Placental epithelial cell (primary cell): Measurements from ENCODE around the gene ATRN. TPM values are rescaled to one million over a fixed set of nuclear protein-coding genes. Genes with fewer than 3 reads are reported as not detected.

ENCODE experiments used
- small RNA-seq: library from RNA; depleted of rRNA; stranded (forward); fragments of <200 nt; gene quantifications from one replicate; pipeline ENCODE3, GENCODE V24; 2012
- total RNA-seq: library from RNA; depleted of rRNA; stranded (reverse); fragments of >200 nt; gene quantifications from 2 replicates; pipeline ENCODE4 v1.2.3, GENCODE V29; 2012

Gene ATRN
- total RNA-seq, result 42.4 and 45.9 TPM in 2 replicates

GRCh38 chr20:3470627-3471396, at the start of gene ATRN:
Gene ATRN (plus strand): TSS chr20:3471018. CDS start chr20:3471108, 90 bp downstream.

DNA sequence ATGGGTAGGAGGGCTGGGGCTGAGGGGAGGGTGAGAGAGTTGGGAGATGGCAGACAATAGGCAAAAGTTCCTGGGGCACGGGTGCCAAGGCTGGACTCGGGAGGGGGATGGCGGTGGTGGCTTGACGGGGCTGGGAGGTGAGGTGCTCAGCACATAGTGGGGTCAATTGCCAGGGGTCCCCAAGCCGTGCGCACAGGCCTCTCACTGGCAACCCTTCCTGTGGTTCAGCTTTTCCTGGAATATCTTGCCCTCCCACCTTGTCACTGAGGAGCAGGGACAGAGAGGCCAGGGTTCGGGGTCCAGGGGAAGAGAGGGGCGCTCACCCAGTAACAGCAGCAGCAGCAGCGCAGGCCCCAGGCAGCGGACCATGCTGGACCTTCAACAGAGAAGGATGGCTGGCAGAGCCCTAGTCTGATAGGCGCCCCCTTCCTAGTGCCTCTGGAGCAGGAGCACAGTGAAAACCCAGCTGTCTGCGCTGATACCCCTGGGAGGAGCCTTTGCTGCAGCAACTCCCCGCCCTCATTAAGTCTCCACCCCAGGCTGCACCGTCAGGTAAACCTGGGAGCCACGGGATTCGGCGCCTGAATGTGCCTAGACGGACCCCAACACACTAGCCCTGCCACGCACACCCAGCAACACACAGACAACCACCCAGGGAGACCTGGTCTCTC, 192.3 kb downstream of the ATRN start, which contains the start of gene GFRA4:
TSS of gene GFRA4 (minus strand) at position 369 of the 671 bp plus-strand sequence. CDS start at position 369, 0 bp downstream.

DNA sequence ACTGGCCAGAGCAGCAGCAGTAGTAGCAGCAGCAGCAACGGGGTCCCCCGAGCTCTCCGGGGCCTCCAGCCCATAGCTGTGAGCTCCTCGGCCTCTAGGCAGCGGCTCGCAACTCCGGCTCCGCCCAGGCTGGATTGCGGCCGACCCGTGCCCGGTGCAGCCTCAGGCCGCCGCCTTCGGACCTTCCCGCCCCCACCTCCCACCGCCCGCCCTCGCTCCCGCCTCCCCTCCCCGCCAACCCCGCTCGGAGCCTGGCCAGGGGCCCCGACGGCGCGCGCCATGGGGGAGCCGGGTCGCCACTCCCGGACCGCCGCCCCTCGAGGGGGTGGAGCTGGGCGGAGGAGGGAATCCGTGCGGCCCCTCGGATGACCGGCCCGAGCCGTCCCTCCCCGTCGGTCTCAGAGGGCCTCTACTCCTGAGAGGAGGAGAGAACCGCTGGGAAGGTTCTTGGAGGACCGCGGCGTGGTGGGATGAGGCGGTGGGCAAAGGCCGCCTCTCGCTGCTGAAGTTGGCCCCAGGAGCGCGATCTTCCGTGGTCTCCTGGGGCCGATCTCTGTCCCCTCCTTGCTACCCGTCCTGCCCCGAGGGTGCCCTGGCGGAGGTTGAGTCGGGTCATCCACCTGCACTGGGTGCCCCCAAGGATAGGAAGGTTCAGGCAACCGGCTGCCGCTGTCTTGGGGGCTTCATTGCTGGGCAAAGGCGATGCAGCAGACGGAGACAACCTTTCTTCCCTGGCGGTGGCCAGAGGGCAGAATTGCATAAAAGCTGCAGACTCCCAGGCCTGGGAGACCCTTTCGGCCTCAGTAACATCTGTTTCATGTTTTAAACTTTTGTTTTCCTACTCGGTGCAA, 211.3 kb downstream of the ATRN start, which contains the start of gene ADAM33:
TSS of gene ADAM33 (minus strand) at position 80 of the 851 bp plus-strand sequence. CDS start at position 74, 6 bp downstream.

Small RNA genes within 50 kb of the gene (small RNA-seq; reads per million reads assigned to genes)
- not detected for gene AL353193.1

Other genes starting within 250 kb of the ATRN start
- 1.6 and 2.2 TPM in 2 replicates for gene SLC4A11, start 231.8 kb upstream of the ATRN start, total RNA-seq
- 14.1 and 15.9 TPM in 2 replicates for gene DNAAF9, start 63.3 kb upstream of the ATRN start, total RNA-seq
- gene GFRA4, start 192.4 kb downstream of the ATRN start, total RNA-seq, result not detected in 2 replicates
- 3.1 TPM in 2 replicates for gene ADAM33, start 211.0 kb downstream of the ATRN start, total RNA-seq
- not detected in 2 replicates for gene SIGLEC1, start 241.6 kb downstream of the ATRN start, total RNA-seq